Left lobe of liver (tissue), 2 donors: Measurements from ENCODE around the gene LY6G6F. TPM values are rescaled to one million over a fixed set of nuclear protein-coding genes. Genes with fewer than 3 reads are reported as not detected.

Experiments used
- ATAC-seq: fragments of 200-7000 bp; cut with Tn5 transposase; one replicate; pipeline ENCODE4 v1.9.1; 2020; ENCODE audit warnings: mild to moderate bottlenecking, moderate library complexity
- DNase-seq: peaks from one replicate; pipeline ENCODE4 v3.0.0-alpha.2; 2020; ENCODE audit warnings: low spot score
- total RNA-seq: library from RNA; stranded (reverse); gene quantifications from one replicate; pipeline ENCODE4 v1.2.1, GENCODE V29; 2021
- donor health status: DM: no; HTN: no; CAD: no; lungs with moderate emphysema.
- donor health status: DM: no; HTN: yes; CAD: no.

The LY6G6F gene
- total RNA-seq, 1 donor from 2014 or later = not detected

DNA sequence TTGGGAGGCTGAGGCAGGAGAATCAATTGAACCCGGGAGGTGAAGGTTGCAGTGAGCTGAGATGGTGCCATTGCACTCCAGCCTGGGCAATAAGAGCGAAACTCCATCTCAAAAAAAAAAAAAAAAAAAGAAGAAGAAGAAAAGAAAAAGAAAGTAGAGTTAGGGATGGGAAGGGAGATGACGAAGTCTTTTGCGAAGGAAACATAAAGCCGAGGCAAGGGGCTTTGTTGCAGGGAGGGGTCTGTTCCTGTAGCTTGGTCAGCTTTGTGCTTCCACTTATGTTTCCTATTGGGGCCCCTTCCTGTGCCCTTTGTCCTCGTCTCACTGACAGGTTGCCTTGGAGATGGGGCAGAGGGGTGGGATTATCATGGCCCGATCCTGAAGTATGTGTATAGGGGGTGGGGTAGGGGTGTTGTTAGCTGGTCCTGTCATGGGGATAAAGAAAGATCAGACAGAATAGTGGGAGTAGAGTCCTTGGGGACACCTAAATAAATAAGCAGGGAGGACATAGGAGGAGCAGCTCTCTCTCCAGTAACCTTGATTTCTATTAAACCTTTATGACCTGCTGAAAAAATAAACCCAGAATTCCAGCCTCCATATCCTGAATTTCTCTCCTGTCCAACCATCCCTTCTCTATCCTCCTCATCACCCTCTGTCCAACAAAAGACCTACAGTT, 30.8 kb downstream of the LY6G6F start:
- DNase-seq = no peak
- ATAC-seq = no peak

DNA sequence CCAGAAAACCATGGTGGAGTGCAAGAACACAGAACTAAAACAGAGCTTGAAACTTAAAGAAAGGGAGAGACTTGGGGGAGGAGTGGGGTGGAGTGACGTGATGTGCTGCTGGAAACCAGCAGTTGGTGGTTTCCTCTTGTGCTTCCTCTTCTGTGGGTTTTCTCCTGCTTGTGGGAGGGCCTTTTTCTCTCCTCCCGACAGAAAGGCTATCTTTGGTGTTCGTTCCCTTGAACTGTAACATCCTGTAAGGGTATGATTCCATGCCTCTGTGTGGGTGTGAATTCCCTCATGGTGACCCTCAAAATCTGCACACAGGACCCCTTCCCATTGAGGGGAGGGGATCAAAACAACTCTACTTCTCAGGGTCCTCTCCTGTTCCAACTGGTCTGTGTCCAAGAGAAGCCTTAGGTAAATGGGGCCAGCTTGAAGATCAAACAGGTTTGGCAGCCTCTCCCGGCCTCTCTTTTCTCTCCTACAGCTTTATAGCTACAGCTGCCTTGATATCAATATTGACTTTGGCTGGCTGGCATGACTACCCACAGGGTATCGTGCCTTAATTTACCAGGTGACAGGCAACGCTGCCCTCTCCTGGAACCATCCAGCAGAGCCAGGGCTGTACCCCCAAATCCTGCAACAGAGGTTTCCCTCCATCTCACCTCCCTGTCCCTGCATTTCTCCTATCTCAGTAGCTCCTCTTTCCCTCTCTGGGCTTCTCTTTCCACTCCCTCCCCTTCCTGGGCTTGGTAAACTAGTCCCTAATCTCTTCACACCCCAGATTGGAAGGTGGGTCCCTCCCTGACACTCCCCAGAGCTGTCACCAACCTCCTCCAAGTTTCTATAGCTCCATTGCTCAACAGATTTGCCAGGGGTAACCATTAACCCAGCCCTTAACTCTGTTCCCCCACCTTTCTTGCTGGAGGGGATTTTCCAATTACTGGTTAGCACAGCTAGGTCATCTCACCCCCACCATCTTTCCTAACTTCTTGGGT, 31.6 kb downstream of the LY6G6F start:
- ATAC-seq (peak; percentile 20), DNase-seq (no peak)

DNA sequence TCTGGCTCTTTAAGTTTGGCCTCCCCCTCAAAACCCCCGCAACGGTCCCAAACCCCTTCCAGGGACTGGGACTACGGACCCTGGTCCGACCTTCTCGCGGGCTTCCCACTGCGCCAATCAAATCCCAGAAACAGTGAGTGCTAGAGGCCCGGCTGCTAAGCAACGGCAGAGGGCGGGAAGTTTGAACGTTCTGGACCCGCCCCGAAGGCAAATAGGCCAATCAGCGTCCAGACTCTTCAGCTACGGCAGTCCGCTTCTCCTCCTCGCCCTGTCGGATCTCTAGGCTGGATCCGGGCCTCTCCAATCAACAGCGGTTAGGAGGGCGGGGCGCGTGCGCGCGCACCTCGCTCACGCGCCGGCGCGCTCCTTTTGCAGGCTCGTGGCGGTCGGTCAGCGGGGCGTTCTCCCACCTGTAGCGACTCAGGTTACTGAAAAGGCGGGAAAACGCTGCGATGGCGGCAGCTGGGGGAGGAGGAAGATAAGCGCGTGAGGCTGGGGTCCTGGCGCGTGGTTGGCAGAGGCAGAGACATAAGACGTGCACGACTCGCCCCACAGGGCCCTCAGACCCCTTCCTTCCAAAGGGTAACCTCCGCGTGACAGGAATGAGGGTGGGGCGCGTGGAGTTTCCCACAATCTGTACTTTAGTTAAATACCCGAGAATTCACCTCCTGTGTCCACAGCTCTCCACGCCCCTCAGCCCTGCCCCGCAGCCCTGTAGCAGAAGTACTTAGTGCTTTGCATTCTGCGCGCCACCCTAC, 33.2 kb downstream of the LY6G6F start, which contains the start of gene MSH5:
TSS of gene MSH5 (plus strand) at position 367 of the 758 bp plus-strand sequence. CDS start 462 bp downstream, outside the sequence.
- DNase-seq (peak; percentile 99), ATAC-seq (peak; percentile 84)

DNA sequence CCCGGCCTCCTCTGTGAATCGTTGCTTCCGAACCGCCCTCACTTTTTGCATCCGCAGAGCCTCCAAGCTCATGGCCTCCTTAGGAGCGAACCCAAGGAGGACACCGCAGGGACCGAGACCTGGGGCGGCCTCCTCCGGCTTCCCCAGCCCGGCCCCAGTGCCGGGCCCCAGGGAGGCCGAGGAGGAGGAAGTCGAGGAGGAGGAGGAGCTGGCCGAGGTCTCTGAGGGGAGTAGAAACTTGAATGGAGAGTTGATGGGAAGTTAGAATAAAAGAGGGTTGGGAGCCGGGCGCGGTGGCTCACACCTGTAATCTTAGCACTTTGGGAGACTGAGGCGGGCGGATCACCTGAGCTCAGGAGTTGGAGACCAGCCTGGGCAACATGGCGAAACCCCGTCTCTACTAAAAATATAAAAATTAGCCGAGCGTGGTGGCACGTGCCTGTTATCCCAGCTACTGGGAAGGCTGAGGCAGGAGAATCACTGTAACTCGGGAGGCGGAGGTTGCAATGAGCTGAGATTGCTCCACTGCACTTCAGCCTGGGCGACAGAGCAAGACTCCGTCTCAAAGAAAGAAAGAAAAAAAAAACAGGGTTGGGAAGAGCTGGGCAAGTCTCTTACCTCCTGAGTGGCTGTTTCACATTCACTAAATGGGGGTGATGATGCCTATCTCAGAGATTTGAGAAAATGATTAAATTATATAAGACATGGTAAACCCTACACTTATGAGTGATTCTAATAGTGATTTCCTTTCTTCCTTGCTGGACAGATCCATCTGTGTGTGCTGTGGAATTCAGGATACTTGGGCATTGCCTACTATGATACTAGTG, 33.9 kb downstream of the LY6G6F start:
- ATAC-seq = no peak
- DNase-seq = no peak

DNA sequence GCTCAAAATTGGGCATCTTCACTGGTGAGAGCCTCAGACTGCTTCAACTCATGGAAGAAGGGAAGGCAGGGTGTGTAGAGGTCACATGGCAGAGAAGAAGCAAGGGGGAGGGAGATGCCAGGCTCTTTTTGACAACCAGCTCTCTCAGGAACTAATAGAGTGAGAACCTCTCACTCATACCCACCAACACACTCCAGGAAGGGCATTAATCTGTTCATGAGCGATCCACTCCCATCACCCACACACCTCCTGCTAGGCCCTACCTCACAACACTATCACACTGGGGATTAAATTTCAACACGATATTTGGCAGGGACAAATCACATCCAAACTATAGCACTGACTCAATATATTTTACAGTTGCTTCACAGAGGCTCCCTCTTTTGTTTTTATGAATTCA, 35.1 kb downstream of the LY6G6F start:
- DNase-seq = no peak
- no peak for ATAC-seq

DNA sequence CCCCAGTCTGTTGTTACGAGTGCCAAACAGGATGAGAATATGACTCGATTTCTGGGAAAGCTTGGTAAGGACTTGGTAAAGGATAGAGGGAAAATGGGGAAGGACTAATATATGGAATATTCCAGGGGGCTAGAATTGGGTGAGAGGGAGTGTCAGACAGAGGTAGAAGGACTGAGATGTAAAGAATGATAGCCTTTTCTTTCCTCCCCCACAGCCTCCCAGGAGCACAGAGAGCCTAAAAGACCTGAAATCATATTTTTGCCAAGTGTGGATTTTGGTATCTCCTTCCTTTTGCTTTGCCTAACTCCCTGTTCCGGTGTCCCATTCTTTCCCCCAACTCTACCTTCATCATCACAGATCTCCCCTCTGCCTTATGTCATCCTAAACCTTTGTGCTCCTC, 36.2 kb downstream of the LY6G6F start:
- ATAC-seq (no peak), DNase-seq (no peak)

DNA sequence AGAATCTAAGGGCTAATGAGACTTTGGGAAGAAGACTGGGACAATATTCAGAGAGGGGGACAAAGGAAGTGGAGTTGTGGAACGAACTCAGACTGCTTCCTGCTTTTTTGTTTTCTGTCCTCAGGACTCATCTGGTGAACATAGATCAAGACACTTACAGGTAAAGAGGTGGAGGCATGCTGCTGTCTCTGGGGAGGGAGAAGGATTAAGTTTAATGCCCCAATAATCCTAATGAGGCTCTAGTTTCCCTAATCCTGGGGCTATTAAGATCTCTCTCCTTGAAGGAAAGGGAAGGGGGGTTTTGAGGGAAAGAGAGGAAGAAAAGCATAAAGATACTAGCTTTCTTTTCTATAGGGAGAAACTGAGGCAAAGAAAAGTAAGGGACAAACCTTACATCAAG, 37.8 kb downstream of the LY6G6F start:
- DNase-seq (no peak), ATAC-seq (no peak)

DNA sequence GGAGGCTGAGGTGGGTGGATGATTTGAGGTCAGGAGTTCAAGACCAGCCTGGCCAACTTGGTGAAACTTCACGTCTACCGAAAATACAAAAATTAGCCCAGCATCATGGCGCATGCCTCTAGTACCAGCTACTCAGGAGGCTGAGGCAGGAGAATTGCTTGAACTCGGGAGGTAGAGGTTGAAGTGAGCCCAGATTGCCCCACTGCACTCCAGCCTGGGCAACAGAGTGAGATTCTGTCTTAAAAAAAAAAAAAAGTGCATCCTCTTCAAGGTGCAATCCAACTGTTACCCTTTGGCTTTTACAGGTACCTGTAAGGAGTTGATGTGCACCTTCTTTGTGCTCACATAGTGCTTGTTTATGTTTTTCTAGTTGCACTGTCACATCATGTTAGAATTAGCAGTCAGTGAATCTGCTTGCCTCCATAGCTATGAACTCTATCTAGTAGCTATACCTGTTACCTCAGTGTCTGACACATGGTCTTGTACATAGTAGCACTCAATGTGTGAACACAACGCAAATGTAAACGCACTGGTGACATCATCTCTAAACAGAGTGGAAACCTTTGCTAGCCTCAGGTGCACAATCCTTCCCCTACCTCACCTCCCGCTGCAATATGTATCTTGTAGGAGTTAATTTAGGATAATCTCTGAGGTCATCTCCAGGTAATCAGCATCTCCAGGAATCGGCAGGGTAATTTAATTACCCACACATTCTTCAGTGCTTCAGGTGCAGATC, 42.8 kb downstream of the LY6G6F start:
- ATAC-seq (no peak), DNase-seq (no peak)

DNA sequence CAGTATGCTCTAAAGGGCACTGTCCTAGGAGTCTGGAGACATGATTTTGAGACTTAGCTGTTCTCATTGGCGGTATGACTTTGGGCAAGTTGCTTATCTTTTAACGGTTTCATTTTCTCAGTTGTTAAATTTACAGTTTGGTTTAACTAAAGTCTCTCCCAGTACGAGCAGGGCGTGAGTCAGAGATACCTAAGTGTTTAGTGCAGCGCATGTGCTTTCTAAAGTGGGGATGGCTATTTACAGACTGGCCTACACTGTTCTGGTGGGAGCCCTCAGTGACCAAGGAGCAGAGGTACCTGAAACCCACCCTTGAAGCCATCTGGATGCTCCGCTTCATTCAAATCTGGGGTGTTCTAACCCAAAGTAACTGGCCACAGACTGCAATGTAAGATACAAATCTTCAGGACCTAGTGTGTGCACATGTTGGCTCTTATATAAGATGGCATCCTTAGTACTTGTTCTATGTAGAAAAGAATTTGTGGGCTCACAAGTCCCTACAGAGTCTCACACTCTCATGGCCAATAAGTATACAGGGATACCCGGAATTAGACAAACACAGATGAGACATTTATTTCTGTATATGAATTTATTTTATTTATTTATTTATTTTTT, 43.9 kb downstream of the LY6G6F start:
- no peak for ATAC-seq
- no peak for DNase-seq

DNA sequence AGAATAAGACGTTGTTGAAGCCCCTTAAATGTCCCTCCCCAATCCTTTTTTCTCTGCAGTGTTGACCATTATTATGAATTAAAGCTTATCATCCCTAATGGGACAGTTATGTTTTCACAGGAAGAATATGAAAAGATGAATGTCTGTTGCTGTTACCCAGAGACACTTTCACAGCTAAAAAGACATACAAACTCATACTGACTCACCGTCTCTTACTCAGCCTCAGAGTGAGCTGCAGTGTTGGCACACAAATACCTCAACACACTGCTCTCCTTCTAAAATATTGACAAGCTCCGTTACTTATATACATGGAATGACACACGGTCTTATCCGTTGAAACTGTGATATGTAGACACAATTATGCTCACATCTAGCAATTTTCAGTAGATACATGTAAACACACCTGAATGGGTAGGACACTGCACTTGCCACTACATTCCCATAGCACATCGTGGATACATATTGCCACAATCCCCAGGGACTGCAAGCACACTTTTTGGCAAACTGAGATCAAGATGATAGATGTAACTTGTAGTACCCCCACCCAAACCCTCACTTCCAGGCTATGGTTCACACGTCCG, 46.2 kb downstream of the LY6G6F start:
- DNase-seq (no peak), ATAC-seq (no peak)

DNA sequence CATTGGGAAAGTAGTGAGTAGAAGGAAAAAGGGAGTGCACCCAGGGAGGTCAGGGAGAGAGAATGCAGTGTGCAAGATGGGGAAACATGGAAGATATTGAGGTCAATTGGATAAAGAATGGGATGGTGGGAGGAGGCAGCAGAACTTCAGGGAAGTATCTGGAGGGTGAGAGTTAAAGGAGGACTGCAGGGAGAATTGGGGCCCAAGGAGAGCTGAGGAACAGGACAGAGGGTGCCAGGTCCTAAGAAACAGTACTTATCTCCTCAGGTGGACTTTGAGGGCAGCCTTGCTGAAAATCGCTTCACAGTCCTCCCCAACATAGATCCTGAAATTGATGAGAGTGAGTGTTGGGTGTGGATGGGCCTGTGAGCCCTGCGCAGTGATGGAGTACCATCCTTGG, 51.6 kb downstream of the LY6G6F start:
- ATAC-seq (no peak), DNase-seq (no peak)

Other genes with a start within 250 kb of the LY6G6F start
- 0.78 TPM for gene MICB, start 208.7 kb upstream of the LY6G6F start, total RNA-seq
- gene MCCD1, start 177.9 kb upstream of the LY6G6F start, total RNA-seq = not detected
- 126 TPM for gene DDX39B, start 164.9 kb upstream of the LY6G6F start, total RNA-seq
- not detected for gene ATP6V1G2, start 160.3 kb upstream of the LY6G6F start, total RNA-seq
- 9.4 TPM for gene NFKBIL1, start 159.3 kb upstream of the LY6G6F start, total RNA-seq
- 0.93 TPM for gene LTA, start 134.6 kb upstream of the LY6G6F start, total RNA-seq
- gene TNF, start 131.3 kb upstream of the LY6G6F start, total RNA-seq = 0.68 TPM
- 1.7 TPM for gene LTB, start 124.4 kb upstream of the LY6G6F start, total RNA-seq
- 10.2 TPM for gene LST1, start 120.6 kb upstream of the LY6G6F start, total RNA-seq
- gene NCR3, start 113.9 kb upstream of the LY6G6F start, total RNA-seq = not detected
- 7.2 TPM for gene AIF1, start 91.6 kb upstream of the LY6G6F start, total RNA-seq
- 47.3 TPM for gene PRRC2A, start 86.2 kb upstream of the LY6G6F start, total RNA-seq
- gene BAG6, start 54.2 kb upstream of the LY6G6F start, total RNA-seq = 141 TPM
- 97.1 TPM for gene APOM, start 51.0 kb upstream of the LY6G6F start, total RNA-seq
- 7.9 TPM for gene C6orf47, start 46.1 kb upstream of the LY6G6F start, total RNA-seq
- 7.7 TPM for gene GPANK1, start 41.9 kb upstream of the LY6G6F start, total RNA-seq
- gene CSNK2B, start 40.8 kb upstream of the LY6G6F start, total RNA-seq = 45.8 TPM
- 4.0 TPM for gene LY6G5B, start 36.9 kb upstream of the LY6G6F start, total RNA-seq
- gene LY6G5C, start 25.8 kb upstream of the LY6G6F start, total RNA-seq = 0.88 TPM
- 35.1 TPM for gene ABHD16A, start 3.5 kb upstream of the LY6G6F start, total RNA-seq
- not detected for gene LY6G6D, start 8.5 kb downstream of the LY6G6F start, total RNA-seq
- gene LY6G6C, start 14.9 kb downstream of the LY6G6F start, total RNA-seq = not detected
- gene MPIG6B, start 16.5 kb downstream of the LY6G6F start, total RNA-seq = 0.33 TPM
- 22.2 TPM for gene DDAH2, start 22.4 kb downstream of the LY6G6F start, total RNA-seq
- gene CLIC1, start 29.7 kb downstream of the LY6G6F start, total RNA-seq = 37.7 TPM
- 5.2 TPM for gene MSH5, start 33.1 kb downstream of the LY6G6F start, total RNA-seq
- 0.73 TPM for gene SAPCD1, start 55.8 kb downstream of the LY6G6F start, total RNA-seq
- 2.3 TPM for gene VWA7, start 70.5 kb downstream of the LY6G6F start, total RNA-seq
- gene VARS1, start 88.9 kb downstream of the LY6G6F start, total RNA-seq = 52.6 TPM
- gene LSM2, start 100.1 kb downstream of the LY6G6F start, total RNA-seq = 9.8 TPM
- gene HSPA1L, start 108.4 kb downstream of the LY6G6F start, total RNA-seq = 0.60 TPM
- 89.1 TPM for gene HSPA1A, start 108.7 kb downstream of the LY6G6F start, total RNA-seq
- gene HSPA1B, start 120.9 kb downstream of the LY6G6F start, total RNA-seq = 50.8 TPM
- gene NEU1, start 156.0 kb downstream of the LY6G6F start, total RNA-seq = 20.1 TPM
- 0.86 TPM for gene SLC44A4, start 172.1 kb downstream of the LY6G6F start, total RNA-seq
- gene EHMT2, start 190.8 kb downstream of the LY6G6F start, total RNA-seq = 15.7 TPM
- 0.86 TPM for gene ZBTB12, start 195.2 kb downstream of the LY6G6F start, total RNA-seq
- 451 TPM for gene C2, start 220.9 kb downstream of the LY6G6F start, total RNA-seq
- 1,916 TPM for gene CFB, start 239.2 kb downstream of the LY6G6F start, total RNA-seq